Measurements from ENCODE around the gene AKAP13. TPM values are rescaled to one million over a fixed set of nuclear protein-coding genes. Genes with fewer than 3 reads are reported as not detected.

The AKAP13 gene
- total RNA-seq, 2 experiments from 2014 or later: 79.4 to 83.2 TPM

DNA sequence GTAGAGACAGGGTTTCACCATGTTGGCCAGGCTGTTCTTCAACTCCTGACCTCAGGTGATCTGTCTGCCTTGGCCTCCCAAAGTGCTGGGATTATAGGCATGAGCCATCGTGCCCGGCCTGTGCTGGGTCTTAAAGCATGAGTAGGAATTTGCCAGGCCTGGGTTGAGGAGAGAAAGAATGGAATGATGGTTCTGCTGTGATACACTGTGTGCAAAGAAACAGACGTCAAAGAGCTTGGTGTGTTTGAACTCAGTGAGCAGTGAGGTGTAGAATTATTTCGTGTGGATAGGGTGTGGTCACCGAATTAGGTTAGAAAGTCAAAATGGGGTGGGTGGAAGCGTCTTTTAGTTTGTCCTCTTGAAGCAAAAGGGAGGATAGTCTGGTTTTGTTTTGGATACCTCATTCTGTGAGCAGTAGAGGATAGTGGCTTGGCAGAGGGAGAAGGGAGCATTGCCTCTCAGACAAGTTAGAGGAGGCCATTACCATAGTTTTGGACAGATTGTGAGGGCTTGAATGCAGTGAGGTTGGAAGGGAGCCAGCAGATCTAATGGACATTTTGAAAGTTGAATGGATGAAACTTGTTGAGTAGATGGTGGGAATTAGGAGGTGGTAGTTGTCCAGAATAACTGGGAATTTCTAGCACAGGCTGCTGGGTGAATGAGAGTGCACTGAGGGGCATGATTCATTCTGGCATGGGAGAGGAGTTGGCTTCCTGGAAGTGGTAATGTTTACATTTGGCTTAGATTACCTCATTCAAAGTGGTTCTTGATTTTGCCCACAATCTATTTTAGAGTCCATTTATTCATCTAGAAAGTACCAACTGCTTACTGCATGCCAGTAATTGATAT is 27.2 kb downstream of the AKAP13 start:
- Mint-ChIP-seq H3K9me3 (no peaks in the 10 kb centered on the region), H3K4me1 (ENCODE audit: low read depth) (peaks cover 84% of the 10 kb centered on the region), H3K4me3 (peak overlapping the region; percentile 3), H3K27me3 (ENCODE audit: low read depth) (no peaks in the 10 kb centered on the region), H3K36me3 (ENCODE audit: low read depth) (no peaks in the 10 kb centered on the region), H3K27ac (peak overlapping the region; percentile 88)
- CTCF ChIA-PET: no interaction called here
- intact Hi-C loops (cut with micrococcal nuclease): loop anchor here (1.0 to 10.0 kb wide), 11 partner anchors 23 to 753 kb away; partner anchors contain the start of genes AKAP13, NMB and WDR73
- DNase-seq: peak; percentile 59

DNA sequence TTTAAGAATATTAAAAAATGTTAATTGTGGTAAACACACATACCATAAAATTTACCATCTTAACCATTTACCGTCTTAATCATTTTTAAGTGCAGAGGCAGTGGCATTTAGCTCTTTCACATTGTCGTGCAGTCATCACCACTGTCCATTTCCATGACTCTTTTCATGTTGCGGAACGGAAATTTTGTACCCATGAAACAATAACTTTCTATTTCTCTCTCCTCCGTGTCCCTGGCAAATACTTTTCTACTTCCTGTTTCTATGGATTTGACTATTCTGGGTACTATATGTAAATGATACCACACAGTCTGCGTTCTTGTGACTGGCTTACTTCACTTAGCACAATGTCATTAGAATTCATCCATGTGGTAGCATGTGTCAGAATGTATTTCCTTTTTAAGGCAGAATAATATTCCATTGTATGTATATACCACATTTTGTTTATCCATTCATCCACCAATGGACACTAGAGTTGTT is 27.9 kb downstream of the AKAP13 start:
- CTCF ChIA-PET: no interaction called here
- DNase-seq: peak; percentile 67
- Mint-ChIP-seq H3K27me3 (ENCODE audit: low read depth) (no peaks in the 10 kb centered on the region), H3K4me3 (peak overlapping the region; percentile 58), H3K9me3 (no peaks in the 10 kb centered on the region), H3K36me3 (ENCODE audit: low read depth) (no peaks in the 10 kb centered on the region), H3K4me1 (ENCODE audit: low read depth) (peaks cover 86% of the 10 kb centered on the region), H3K27ac (peak overlapping the region; percentile 88)
- intact Hi-C loops (cut with micrococcal nuclease): loop anchor here (1.0 to 10.0 kb wide), 11 partner anchors 22 to 754 kb away; partner anchors contain the start of genes AKAP13, NMB and WDR73

DNA sequence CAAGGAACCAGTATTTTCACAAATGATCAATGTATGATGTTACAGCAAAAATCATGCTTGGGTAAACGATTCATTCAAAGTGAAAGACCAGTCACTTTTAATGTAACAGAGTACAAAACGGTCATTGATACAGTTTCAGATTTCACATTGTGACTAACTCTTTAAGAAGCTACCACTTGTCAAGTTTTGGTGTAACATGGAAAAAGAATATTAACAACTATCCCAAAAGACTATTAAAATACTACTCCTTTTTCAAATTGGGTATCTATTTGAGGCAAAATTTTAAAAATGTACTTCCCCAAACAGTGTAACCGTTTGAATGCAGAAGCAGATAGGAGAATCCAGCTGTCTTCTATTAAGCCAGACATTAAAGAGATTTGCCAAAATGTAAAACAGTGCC is 31.7 kb downstream of the AKAP13 start:
- Mint-ChIP-seq H3K4me3 (no peak overlapping the region), H3K36me3 (ENCODE audit: low read depth) (peaks cover 2% of the 10 kb centered on the region), H3K9me3 (no peaks in the 10 kb centered on the region), H3K4me1 (ENCODE audit: low read depth) (peaks cover 77% of the 10 kb centered on the region), H3K27ac (no peak overlapping the region), H3K27me3 (ENCODE audit: low read depth) (no peaks in the 10 kb centered on the region)
- intact Hi-C loops (cut with micrococcal nuclease): loop anchor here (2.0 to 5.0 kb wide), 3 partner anchors 29 to 310 kb away; no protein-coding TSS in a partner anchor
- DNase-seq: no peak
- CTCF ChIA-PET: interaction anchor here (1.1 to 4.3 kb wide), 10 partner anchors 8 to 116 kb away, joined by 3 to 30 read pairs (median 10); partner anchors contain the start of gene AKAP13

- DNase-seq: peak; percentile 89
- no peaks in the 10 kb centered on the region for H3K27me3 Mint-ChIP-seq (ENCODE audit: low read depth)
- intact Hi-C loops (cut with micrococcal nuclease): loop anchor here (1.0 to 5.0 kb wide), 8 partner anchors 8 to 309 kb away; partner anchors contain the start of gene AKAP13
- no peaks in the 10 kb centered on the region for H3K9me3 Mint-ChIP-seq
- CTCF ChIA-PET: interaction anchor here (0.6 to 4.3 kb wide), 19 partner anchors 9 to 427 kb away, joined by 3 to 30 read pairs (median 6); partner anchors contain the start of gene AKAP13
- H3K27ac Mint-ChIP-seq: peak overlapping the region; percentile 33
- H3K4me1 Mint-ChIP-seq (ENCODE audit: low read depth): peaks cover 75% of the 10 kb centered on the region
- peaks cover 2% of the 10 kb centered on the region for H3K36me3 Mint-ChIP-seq (ENCODE audit: low read depth)
- peak overlapping the region; percentile 3 for H3K4me3 Mint-ChIP-seq
Measured at GRCh38 chr15:85412956-85413854, 32.8 kb downstream of the AKAP13 start.

GRCh38 chr15:85414037-85414436 is 33.6 kb downstream of the AKAP13 start:
- Mint-ChIP-seq H3K9me3 (no peaks in the 10 kb centered on the region), H3K4me1 (ENCODE audit: low read depth) (peaks cover 68% of the 10 kb centered on the region), H3K27ac (peak overlapping the region; percentile 62), H3K36me3 (ENCODE audit: low read depth) (peaks cover 2% of the 10 kb centered on the region), H3K4me3 (no peak overlapping the region), H3K27me3 (ENCODE audit: low read depth) (no peaks in the 10 kb centered on the region)
- intact Hi-C loops (cut with micrococcal nuclease): loop anchor here (1.0 to 5.0 kb wide), 2 partner anchors 118 to 308 kb away; no protein-coding TSS in a partner anchor
- CTCF ChIA-PET: interaction anchor here (0.6 to 4.3 kb wide), 15 partner anchors 10 to 426 kb away, joined by 3 to 30 read pairs (median 9); partner anchors contain the start of gene AKAP13
- no peak for DNase-seq

DNA sequence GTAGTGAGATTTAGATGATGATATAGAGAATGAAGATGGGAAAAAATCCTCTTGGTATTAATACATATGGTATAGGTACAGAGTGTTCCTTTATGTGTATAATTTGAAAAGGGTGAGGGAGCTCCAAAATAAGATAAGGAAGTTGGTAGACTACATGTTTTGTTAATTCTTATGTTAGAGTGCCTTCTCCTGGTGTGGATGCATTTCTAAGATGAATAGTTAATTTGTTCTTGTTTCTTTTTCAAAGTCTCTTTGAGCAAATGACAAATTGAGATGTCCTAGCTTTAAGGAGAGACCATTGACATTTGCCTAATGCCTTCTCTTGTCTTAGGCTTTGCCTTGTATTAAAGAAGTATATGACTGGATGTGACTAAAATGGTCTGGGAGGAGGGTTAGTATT is 34.1 kb downstream of the AKAP13 start:
- H3K36me3 Mint-ChIP-seq (ENCODE audit: low read depth): peaks cover 2% of the 10 kb centered on the region
- intact Hi-C loops (cut with micrococcal nuclease): loop anchor here (1.0 to 5.0 kb wide), 2 partner anchors 118 to 308 kb away; no protein-coding TSS in a partner anchor
- no peak for DNase-seq
- peak overlapping the region; percentile 62 for H3K27ac Mint-ChIP-seq
- peaks cover 70% of the 10 kb centered on the region for H3K4me1 Mint-ChIP-seq (ENCODE audit: low read depth)
- CTCF ChIA-PET: interaction anchor here (0.8 to 4.3 kb wide), 14 partner anchors 10 to 426 kb away, joined by 3 to 30 read pairs (median 8); partner anchors contain the start of gene AKAP13
- H3K9me3 Mint-ChIP-seq: no peaks in the 10 kb centered on the region
- no peak overlapping the region for H3K4me3 Mint-ChIP-seq
- no peaks in the 10 kb centered on the region for H3K27me3 Mint-ChIP-seq (ENCODE audit: low read depth)

DNA sequence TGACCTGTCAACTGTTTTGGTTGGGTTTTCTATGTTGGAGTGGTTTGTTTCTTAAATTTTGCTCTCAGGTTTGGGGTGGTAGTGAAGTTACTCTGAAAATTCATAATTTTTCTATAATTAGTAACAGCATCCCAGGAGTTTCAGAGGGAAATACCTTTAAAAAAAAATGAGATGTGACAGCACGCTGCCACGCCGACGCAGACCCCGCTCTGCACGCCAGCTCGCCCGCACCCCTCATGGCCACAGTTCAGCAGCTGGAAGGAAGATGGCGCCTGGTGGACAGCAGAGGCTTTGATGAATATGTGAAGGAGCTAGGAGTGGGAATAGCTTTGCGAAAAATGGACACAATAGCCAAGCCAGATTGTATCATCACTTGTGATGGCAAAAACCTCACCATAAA is 34.6 kb downstream of the AKAP13 start:
- Mint-ChIP-seq H3K36me3 (ENCODE audit: low read depth) (peaks cover 2% of the 10 kb centered on the region), H3K27me3 (ENCODE audit: low read depth) (no peaks in the 10 kb centered on the region), H3K27ac (peak overlapping the region; percentile 2), H3K9me3 (no peaks in the 10 kb centered on the region), H3K4me1 (ENCODE audit: low read depth) (peaks cover 69% of the 10 kb centered on the region), H3K4me3 (no peak overlapping the region)
- intact Hi-C loops (cut with micrococcal nuclease): loop anchor here (1.0 to 5.0 kb wide), 2 partner anchors 119 to 307 kb away; no protein-coding TSS in a partner anchor
- CTCF ChIA-PET: interaction anchor here (0.8 to 4.3 kb wide), 12 partner anchors 9 to 425 kb away, joined by 3 to 30 read pairs (median 8); partner anchors contain the start of gene AKAP13
- no peak for DNase-seq

GRCh38 chr15:85415783-85416182 is 35.4 kb downstream of the AKAP13 start:
- peaks cover 2% of the 10 kb centered on the region for H3K36me3 Mint-ChIP-seq (ENCODE audit: low read depth)
- intact Hi-C loops (cut with micrococcal nuclease): no loop called here
- no peaks in the 10 kb centered on the region for H3K27me3 Mint-ChIP-seq (ENCODE audit: low read depth)
- H3K9me3 Mint-ChIP-seq: no peaks in the 10 kb centered on the region
- DNase-seq: no peak
- peaks cover 68% of the 10 kb centered on the region for H3K4me1 Mint-ChIP-seq (ENCODE audit: low read depth)
- CTCF ChIA-PET: interaction anchor here (1.1 to 4.3 kb wide), 6 partner anchors 8 to 119 kb away, joined by 3 to 28 read pairs (median 14); no protein-coding TSS in a partner anchor
- no peak overlapping the region for H3K4me3 Mint-ChIP-seq
- no peak overlapping the region for H3K27ac Mint-ChIP-seq

- Mint-ChIP-seq H3K9me3 (no peaks in the 10 kb centered on the region), H3K36me3 (ENCODE audit: low read depth) (peaks cover 2% of the 10 kb centered on the region), H3K27me3 (ENCODE audit: low read depth) (no peaks in the 10 kb centered on the region), H3K4me3 (no peak overlapping the region), H3K27ac (no peak overlapping the region), H3K4me1 (ENCODE audit: low read depth) (peaks cover 69% of the 10 kb centered on the region)
- CTCF ChIA-PET: interaction anchor here (0.7 to 0.9 kb wide), 2 partner anchors 16 to 121 kb away, joined by 3 read pairs; no protein-coding TSS in a partner anchor
- no peak for DNase-seq
- intact Hi-C loops (cut with micrococcal nuclease): no loop called here
Measured at GRCh38 chr15:85417276-85417675, 36.9 kb downstream of the AKAP13 start.

DNA sequence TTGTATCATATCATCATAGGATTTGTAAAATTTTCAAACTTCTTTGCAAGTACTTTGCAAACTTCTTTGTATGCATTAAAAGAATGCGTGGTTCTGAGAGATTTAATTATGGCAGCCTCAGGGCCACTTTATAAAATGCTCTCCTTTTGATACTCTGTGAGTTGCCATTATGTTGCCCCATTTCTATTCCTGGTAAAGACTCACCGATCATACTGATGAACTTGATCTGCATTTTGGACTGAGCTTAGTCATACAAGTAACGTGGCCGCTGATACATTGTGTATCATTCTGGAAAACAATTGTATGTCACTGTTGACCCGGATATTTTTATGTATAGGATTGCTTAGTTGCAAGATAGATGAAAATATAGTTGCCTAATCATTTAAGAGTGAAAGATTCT is 38.8 kb downstream of the AKAP13 start:
- no peaks in the 10 kb centered on the region for H3K9me3 Mint-ChIP-seq
- H3K4me3 Mint-ChIP-seq: no peak overlapping the region
- intact Hi-C loops (cut with micrococcal nuclease): no loop called here
- peaks cover 2% of the 10 kb centered on the region for H3K36me3 Mint-ChIP-seq (ENCODE audit: low read depth)
- H3K27me3 Mint-ChIP-seq (ENCODE audit: low read depth): no peaks in the 10 kb centered on the region
- no peak for DNase-seq
- no peak overlapping the region for H3K27ac Mint-ChIP-seq
- CTCF ChIA-PET: no interaction called here
- peaks cover 69% of the 10 kb centered on the region for H3K4me1 Mint-ChIP-seq (ENCODE audit: low read depth)

GRCh38 chr15:85421116-85421925 is 40.9 kb downstream of the AKAP13 start:
- DNase-seq: no peak
- Mint-ChIP-seq H3K9me3 (no peaks in the 10 kb centered on the region), H3K27me3 (ENCODE audit: low read depth) (no peaks in the 10 kb centered on the region), H3K36me3 (ENCODE audit: low read depth) (no peaks in the 10 kb centered on the region), H3K27ac (no peak overlapping the region), H3K4me3 (no peak overlapping the region), H3K4me1 (ENCODE audit: low read depth) (peaks cover 63% of the 10 kb centered on the region)
- intact Hi-C loops (cut with micrococcal nuclease): no loop called here
- CTCF ChIA-PET: no interaction called here
